HepG2 (cell line): ENCODE results near the gene SMAD3. TPM values are rescaled to one million over a fixed set of nuclear protein-coding genes. Genes with fewer than 3 reads are reported as not detected.

ENCODE experiments used
- ATAC-seq: fragments of 200-7000 bp; cut with Tn5 transposase; 3 replicates; pipeline ENCODE4 v1.9.1; 2020; ENCODE audit warnings: mild to moderate bottlenecking, moderate library complexity
- BruUV-seq: library from RNA; stranded (reverse); fragments of 400-500 nt; replicated peaks from 2 replicates; lab custom pipeline; 2021; lab: Mats Ljungman, UMichigan
- CTCF ChIA-PET: fragments of 300-600 bp; formaldehyde crosslinking; extraction: SDS; loops from one replicate; lab custom pipeline; 2021; ENCODE audit warnings: low total read pairs, inconsistent platforms, low intra/inter-chr PET ratio; lab: Yijun Ruan, JAX
- POLR2A ChIA-PET: fragments of 350-600 bp; sonication (Branson Sonifier 250); formaldehyde crosslinking; loops from one replicate; lab custom pipeline; 2020; ENCODE audit warnings: antibody characterized with exemption, inconsistent platforms; lab: Yijun Ruan, JAX
- DNase-seq: peaks from one replicate; pipeline ENCODE4 v3.0.0-alpha.2; 2015; ENCODE audit warnings: low spot score
- FAIRE-seq: peaks from 3 replicates; lab custom pipeline; 2011; peaks lifted over from hg19 to GRCh38; lab: Jason Lieb, UNC
- H2AFZ ChIP-seq: one replicate; pipeline ENCODE4 v1.6.1; 2011; ENCODE audit warnings: low read length, inconsistent platforms
- H3K27ac ChIP-seq: fragments of 300-600 bp; 3 replicates; pipeline ENCODE4 v1.8.0; 2011; ENCODE audit warnings: mixed run types, mild to moderate bottlenecking, mixed read lengths, low read length, inconsistent platforms; ENCODE audit not compliant: insufficient read depth; ENCODE audit errors: extremely low read length
- H3K27me3 ChIP-seq, 2 experiments: fragments of 200-600 bp in 1 of 2; 2 replicates in 1 of 2; 3 replicates in 1 of 2; pipeline versions ENCODE4 v1.6.0 to v1.8.0; 2011; ENCODE audit warnings: low read length in 2 of 2, mild to moderate bottlenecking in 2 of 2, moderate library complexity in 2 of 2, inconsistent platforms in 1 of 2; ENCODE audit not compliant: insufficient read depth in 2 of 2, control insufficient read depth in 1 of 2
- H3K36me3 ChIP-seq, 2 experiments: fragments of 200-600 bp in 1 of 2; replicated peaks in 1 of 2; 2 replicates in 1 of 2; 3 replicates in 1 of 2; pipeline versions ENCODE4 v1.5.1 to v1.8.0; 2011; ENCODE audit warnings: low read length in 2 of 2, inconsistent platforms in 1 of 2; ENCODE audit not compliant: insufficient read depth in 2 of 2, control insufficient read depth in 1 of 2
- H3K4me1 ChIP-seq: 2 replicates; pipeline ENCODE4 v1.5.1; 2012; ENCODE audit warnings: low read length, inconsistent platforms; ENCODE audit not compliant: insufficient read depth
- H3K4me2 ChIP-seq: 2 replicates; pipeline ENCODE4 v1.6.0; 2011; ENCODE audit warnings: low read depth, low read length, inconsistent platforms
- H3K4me3 ChIP-seq, 3 experiments: fragments of 200-600 bp in 1 of 3; sonication (generic), shearing (Covaris generic) in 1 of 3; replicated peaks in 1 of 3; 2 replicates each; pipeline ENCODE4 v1.5.1; 2011 to 2016; ENCODE audit warnings: low read length in 3 of 3, inconsistent platforms in 2 of 3, low read depth in 2 of 3, mild to moderate bottlenecking in 2 of 3, control low read depth in 1 of 3, mixed read lengths in 1 of 3; ENCODE audit not compliant: insufficient read depth in 1 of 3
- H3K79me2 ChIP-seq: one replicate; pipeline ENCODE4 v1.6.1; 2011; ENCODE audit warnings: low read length, inconsistent platforms; ENCODE audit not compliant: insufficient read depth
- H3K9ac ChIP-seq: 2 replicates; pipeline ENCODE4 v1.6.0; 2011; ENCODE audit warnings: mild to moderate bottlenecking, low read depth, low read length, inconsistent platforms; ENCODE audit not compliant: insufficient read depth
- H3K9me3 ChIP-seq: 2 replicates; pipeline ENCODE4 v1.5.1; 2012; ENCODE audit warnings: mild to moderate bottlenecking, low read length
- H4K20me1 ChIP-seq: 2 replicates; pipeline ENCODE4 v1.6.0; 2011; ENCODE audit warnings: inconsistent platforms, mild to moderate bottlenecking, low read length, moderate library complexity; ENCODE audit not compliant: insufficient read depth
- FOSL2 ChIP-seq: sonication (generic); formaldehyde crosslinking; IDR thresholded peaks from 2 replicates; pipeline ENCODE4 v1.4.0; 2020; ENCODE audit warnings: missing genetic modification reagents
- HNF4A ChIP-seq: sonication (generic); formaldehyde crosslinking; IDR thresholded peaks from 2 replicates; pipeline ENCODE4 v1.4.0; 2020; ENCODE audit warnings: missing genetic modification reagents
- HNRNPK ChIP-seq: fragments of 200-400 bp; formaldehyde crosslinking; IDR thresholded peaks from 2 replicates; pipeline ENCODE4 v1.6.1; 2018; ENCODE audit warnings: low read length, low read depth, moderate library complexity, mild to moderate bottlenecking; ENCODE audit not compliant: poor library complexity, severe bottlenecking
- ZFX ChIP-seq: sonication (generic); formaldehyde crosslinking; IDR thresholded peaks from 2 replicates; pipeline ENCODE4 v1.4.0; 2020; ENCODE audit warnings: mild to moderate bottlenecking, low read depth, missing genetic modification reagents, moderate library complexity
- ZNF629 ChIP-seq: sonication (generic); formaldehyde crosslinking; conservative IDR thresholded peaks from 2 replicates; pipeline ENCODE4 v1.5.0; 2020; ENCODE audit warnings: missing genetic modification reagents
- WGBS: methylation state at CpG from one replicate; pipeline ENCODE4 v1.1.6; 2017; ENCODE audit warnings: low lambda C conversion rate; 5-methylcytosine and 5-hydroxymethylcytosine counted together
- in situ Hi-C: cut with HindIII; loops from 2 replicates; pipeline ENCODE4 v1.10.0; 2017; ENCODE audit warnings: low pct_unique_long_range_greater_than_20kb; ENCODE audit not compliant: extremely low pct_ligation_motif_present
- intact Hi-C: fragments of 100-400 bp; cut with micrococcal nuclease; formaldehyde crosslinking; loops from one replicate; pipeline ENCODE4 v1.10.0; 2022; ENCODE audit not compliant: unreplicated experiment
- polyA plus RNA-seq, 8 experiments: library from polyadenylated mRNA; depleted of rRNA in 3 of 8; stranded (reverse) in 7 of 8; unstranded in 1 of 8; fragments of >200 nt; fragmentation: Illumina TruSeq in 4 of 8; extraction: Trizol in 4 of 8; gene quantifications; 2 replicates each; pipeline versions ENCODE4 v1.2.1 to v1.2.3, GENCODE V29; 2011 to 2016; ENCODE audit warnings: low read depth in 4 of 8, missing spikeins in 1 of 8, mixed read lengths in 1 of 8; ENCODE audit not compliant: insufficient read depth in 1 of 8
- total RNA-seq, 5 experiments: library from RNA; depleted of rRNA; stranded (reverse); fragments of >200 nt; fragmentation: Illumina TruSeq; extraction: Trizol; gene quantifications; 2 replicates each; pipeline ENCODE4 v1.2.3, GENCODE V29; 2016; ENCODE audit warnings: low read depth in 1 of 5
- TF ChIP-seq, protein P1 (sequence below): sonication (generic); formaldehyde crosslinking; IDR thresholded peaks from 2 replicates; pipeline ENCODE4 v1.5.0; 2020; ENCODE audit warnings: missing genetic modification reagents, mild to moderate bottlenecking, borderline replicate concordance

Gene SMAD3
- total and polyA plus RNA-seq, 2 of the 13 experiments (the other 11 are each of a cell fraction or from before 2014, with no cell fraction given), result 8.6 to 56.3 TPM

DNA sequence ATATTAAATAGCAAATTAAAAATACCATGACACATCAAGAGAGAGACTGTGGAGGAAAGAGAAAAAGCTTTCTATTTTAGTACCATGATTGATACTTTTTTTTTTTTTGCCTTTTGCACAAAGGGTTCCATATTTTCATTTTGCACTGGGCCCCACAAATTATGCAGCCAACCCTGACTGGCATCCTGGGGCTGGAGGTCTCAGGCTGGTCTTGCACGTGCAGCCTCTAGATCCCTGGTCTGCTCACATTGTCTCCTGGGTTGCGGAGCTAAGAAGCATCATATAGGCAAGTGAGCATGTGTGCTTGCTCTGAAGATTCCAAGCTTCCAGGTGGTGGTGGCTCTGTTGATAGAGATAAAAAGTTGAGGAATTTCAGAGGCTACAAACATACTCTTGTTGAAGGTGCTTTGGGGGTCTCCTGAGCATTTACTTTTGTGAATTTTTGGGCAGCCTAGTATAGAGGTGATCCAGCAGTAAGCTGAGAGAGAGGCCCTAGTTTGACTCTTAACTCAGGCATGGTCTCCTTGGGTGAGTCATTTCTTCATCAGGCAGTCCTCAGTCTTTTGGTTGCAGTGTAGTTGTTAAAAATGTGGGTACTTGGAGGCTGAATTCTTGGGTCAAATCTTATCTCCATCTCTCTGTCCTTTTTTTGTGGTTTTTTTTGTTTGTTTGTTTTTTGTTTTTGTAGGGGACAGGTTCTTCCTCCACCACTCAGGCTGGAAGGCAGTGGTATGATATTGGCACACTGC, 31.3 kb downstream of the SMAD3 start:
- DNase-seq, result no peak
- ChIA-PET POLR2A (interaction anchor here (0.9 to 1.8 kb wide), 2 partner anchors 10 to 33 kb away, joined by 3 to 5 read pairs; no protein-coding TSS in a partner anchor), CTCF (no interaction called here)
- H3K4me1 ChIP-seq, result peaks cover 52% of the 10 kb centered on the region
- no peak for ATAC-seq
- peaks cover 13 to 43% of the 10 kb centered on the region in 2 experiments for H3K36me3 ChIP-seq
- no TSS peak for BruUV-seq
- WGBS, result 92% methylated on average over 2 of the region's 2 CpGs
- in situ Hi-C loops (no loop called here), intact Hi-C loops (no loop called here)
- H3K4me2 ChIP-seq, result no peak overlapping the region
- no peaks in the 10 kb centered on the region for H3K9me3 ChIP-seq
- H2AFZ ChIP-seq, result no peak overlapping the region
- peak overlapping the region; percentile 6 for H3K27ac ChIP-seq
- peaks cover 67% of the 10 kb centered on the region for H4K20me1 ChIP-seq
- no peak for FAIRE-seq
- no peaks in the 10 kb centered on the region for H3K27me3 ChIP-seq
- H3K4me3 ChIP-seq, result no peak overlapping the region
- H3K9ac ChIP-seq, result no peak overlapping the region
- peaks cover 85% of the 10 kb centered on the region for H3K79me2 ChIP-seq
- TF ChIP-seq HNRNPK (no peak), FOSL2 (0 out of 2 replicates have a peak, but pooled peaks have one; percentile 14), HNF4A (no peak)
- TF ChIP-seq, protein P1, sequence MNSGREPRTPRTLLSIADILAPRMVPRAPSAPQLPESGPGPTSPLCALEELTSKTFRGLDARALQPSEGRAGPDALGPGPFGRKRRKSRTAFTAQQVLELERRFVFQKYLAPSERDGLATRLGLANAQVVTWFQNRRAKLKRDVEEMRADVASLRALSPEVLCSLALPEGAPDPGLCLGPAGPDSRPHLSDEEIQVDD (CRISPR knock-in tag), result no peak
- TF ChIP-seq, all 625 proteins: peak for 1

DNA sequence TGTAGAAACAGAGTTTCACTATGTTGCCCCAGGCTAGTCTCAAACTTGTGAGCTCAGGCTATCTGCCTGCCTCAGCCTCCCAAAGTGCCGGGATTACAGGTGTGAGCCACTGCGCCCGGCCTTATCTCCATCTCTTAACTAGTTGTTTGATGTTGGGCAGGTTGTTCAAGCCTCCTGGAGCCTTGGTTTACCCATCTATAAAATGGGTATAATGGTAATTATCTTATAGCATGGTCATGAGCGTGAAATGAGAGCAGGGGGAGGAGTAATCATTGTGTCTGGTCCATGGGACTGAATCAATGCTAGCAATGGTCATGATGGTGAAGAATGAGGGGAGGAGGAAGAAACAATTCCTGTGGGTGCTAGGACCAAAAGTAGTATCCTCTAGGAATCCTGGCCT, 32.0 kb downstream of the SMAD3 start:
- Histone ChIP-seq H3K9ac (no peak overlapping the region), H3K4me1 (peaks cover 59% of the 10 kb centered on the region), H3K4me2 (no peak overlapping the region; the same call in 1 of the 2 replicates), H3K27ac (no peak overlapping the region), H2AFZ (no peak overlapping the region), H3K36me3 (peaks cover 11 to 36% of the 10 kb centered on the region in 2 experiments)
- no peak for ATAC-seq
- ChIA-PET CTCF (no interaction called here), POLR2A (interaction anchor here (1.8 kb wide), 1 partner anchor 9 kb away, joined by 5 read pairs; no protein-coding TSS in a partner anchor)
- BruUV-seq, result no TSS peak
- no peak for DNase-seq
- 92% methylated on average over 4 of the region's 4 CpGs for WGBS
- peak; percentile 93 for TF ChIP-seq ZNF629
- no peak for TF ChIP-seq ZFX (CRISPR knock-in tag)
- TF ChIP-seq, all 625 proteins: peak for 1
- H3K9me3 ChIP-seq, result no peaks in the 10 kb centered on the region
- no peak for FAIRE-seq
- intact Hi-C loops (no loop called here), in situ Hi-C loops (no loop called here)
- H3K79me2 ChIP-seq, result peaks cover 86% of the 10 kb centered on the region
- peaks cover 60% of the 10 kb centered on the region for H4K20me1 ChIP-seq
- H3K4me3 ChIP-seq, result no peak overlapping the region
- H3K27me3 ChIP-seq, result no peaks in the 10 kb centered on the region
